Stimulated activated CD4-positive, alpha-beta T cell treated with anti-CD3 and anti-CD28 coated beads, TNF-alpha, amount 100 ng/mL, for 1 hour (primary cell): Measurements from ENCODE around the gene ELK1.
A peak's percentile ranks its signal among the peaks of the same experiment; 100 is the strongest.
"Not testable (repeated sequence)": the region's sequence is repeated elsewhere in the genome, so short reads cannot be mapped to it uniquely, and the experiment has no call there.

ENCODE experiments used
- DNase-seq, 3 donors: peaks; one replicate each; pipeline ENCODE4 v3.0.0-alpha.2; 2020; ENCODE audit warnings: low read depth in 3 of 3, low spot score in 1 of 3

The ELK1 gene, protein sequence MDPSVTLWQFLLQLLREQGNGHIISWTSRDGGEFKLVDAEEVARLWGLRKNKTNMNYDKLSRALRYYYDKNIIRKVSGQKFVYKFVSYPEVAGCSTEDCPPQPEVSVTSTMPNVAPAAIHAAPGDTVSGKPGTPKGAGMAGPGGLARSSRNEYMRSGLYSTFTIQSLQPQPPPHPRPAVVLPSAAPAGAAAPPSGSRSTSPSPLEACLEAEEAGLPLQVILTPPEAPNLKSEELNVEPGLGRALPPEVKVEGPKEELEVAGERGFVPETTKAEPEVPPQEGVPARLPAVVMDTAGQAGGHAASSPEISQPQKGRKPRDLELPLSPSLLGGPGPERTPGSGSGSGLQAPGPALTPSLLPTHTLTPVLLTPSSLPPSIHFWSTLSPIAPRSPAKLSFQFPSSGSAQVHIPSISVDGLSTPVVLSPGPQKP

GRCh38 chrX:47650164-47651042 lies at the start of gene ELK1:
ELK1 (minus strand) TSS chrX:47650563; CDS start chrX:47641441, 9,122 bp downstream.
- DNase-seq = peak; percentile 62 to 74 (median 68)

- DNase-seq = no peak
These were observed 46.8 kb upstream of the ELK1 start for GRCh38 chrX:47697181-47697580.

DNA sequence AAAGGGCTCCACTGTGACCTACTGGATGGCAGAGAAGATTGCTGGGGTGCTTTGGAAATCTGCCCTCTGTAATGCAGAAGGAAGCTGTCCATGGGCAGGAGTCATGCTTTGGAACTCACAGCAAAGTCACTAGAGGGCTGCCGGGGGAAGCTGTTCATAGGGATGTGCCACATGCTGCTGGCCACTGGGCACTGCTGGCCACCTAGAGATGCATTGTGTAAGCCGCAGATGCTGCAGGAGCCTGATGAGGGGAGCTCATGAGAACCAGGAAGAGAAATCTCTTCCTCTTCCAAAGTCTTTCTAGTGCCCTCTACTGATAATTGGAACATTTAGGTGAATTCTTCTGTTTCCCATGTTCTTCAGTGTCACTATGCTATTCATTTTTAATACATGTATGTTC lies 39.8 kb upstream of the ELK1 start:
- DNase-seq = no peak

GRCh38 chrX:47687263-47687662 lies 36.9 kb upstream of the ELK1 start:
- DNase-seq = no peak

GRCh38 chrX:47683829-47684205 lies 33.5 kb upstream of the ELK1 start:
- no peak for DNase-seq

DNA sequence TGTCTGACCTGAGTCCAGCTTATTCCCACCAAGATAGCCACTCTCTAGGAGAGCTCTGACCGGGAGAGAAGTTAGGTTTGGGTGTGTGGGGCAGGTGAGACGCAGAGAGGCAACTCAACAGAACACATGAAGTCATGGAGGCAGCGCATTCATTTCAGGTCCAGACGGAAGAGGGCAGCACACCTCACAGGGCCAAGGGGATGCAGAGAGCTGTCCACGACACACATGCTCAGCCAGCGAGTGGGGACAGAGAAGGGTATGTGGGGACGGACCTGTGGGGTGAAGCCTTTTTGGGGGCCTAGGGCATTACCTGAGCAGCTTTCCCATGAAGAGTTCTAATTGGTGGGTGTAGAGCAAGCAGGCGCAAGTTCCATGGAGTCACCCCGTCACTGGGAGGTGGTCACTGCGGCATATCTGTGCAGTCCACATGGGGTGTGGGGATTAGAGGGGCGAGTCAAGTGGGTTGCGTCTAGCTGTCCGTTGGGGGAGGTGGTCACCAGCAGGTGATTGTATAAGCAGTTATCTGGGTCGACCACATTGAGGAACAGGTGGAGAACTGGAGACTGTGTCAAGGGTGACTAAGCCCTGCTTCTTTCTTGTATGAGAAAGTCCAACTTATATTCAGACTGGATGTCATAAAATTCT lies 32.9 kb upstream of the ELK1 start:
- DNase-seq = no peak

GRCh38 chrX:47675959-47676859 lies 25.8 kb upstream of the ELK1 start:
- DNase-seq = not testable (repeated sequence)

- no peak for DNase-seq
These were observed 24.4 kb upstream of the ELK1 start for GRCh38 chrX:47674776-47675175.

GRCh38 chrX:47665797-47666196 lies 15.4 kb upstream of the ELK1 start:
- DNase-seq = not testable (repeated sequence)

GRCh38 chrX:47664737-47665136 lies 14.4 kb upstream of the ELK1 start:
- DNase-seq = no peak

DNA sequence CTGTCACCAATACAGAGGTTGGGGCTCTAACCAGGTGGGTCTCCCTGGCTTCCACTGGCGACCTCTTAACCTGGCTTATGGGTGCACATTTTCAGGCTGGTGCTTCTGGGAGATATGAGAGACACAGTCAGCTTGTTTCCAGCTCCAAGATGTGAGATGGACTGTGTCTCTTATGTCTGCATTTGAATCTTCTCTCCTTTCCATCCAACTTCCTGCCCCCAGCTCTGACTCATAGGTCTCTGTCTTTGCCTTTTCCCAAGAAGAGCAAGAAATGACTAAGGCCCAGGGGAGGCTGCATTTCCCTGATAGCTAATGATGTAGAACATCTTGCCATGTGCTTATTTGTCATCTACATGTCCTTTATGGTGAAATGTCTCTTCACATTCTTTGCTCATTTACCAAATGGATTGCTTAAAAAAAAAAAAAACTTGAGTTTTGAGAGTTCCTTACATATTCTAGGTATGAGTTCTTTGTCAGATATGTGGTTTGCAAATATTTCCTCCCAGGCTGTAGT lies 11.8 kb upstream of the ELK1 start:
- DNase-seq = no peak

DNA sequence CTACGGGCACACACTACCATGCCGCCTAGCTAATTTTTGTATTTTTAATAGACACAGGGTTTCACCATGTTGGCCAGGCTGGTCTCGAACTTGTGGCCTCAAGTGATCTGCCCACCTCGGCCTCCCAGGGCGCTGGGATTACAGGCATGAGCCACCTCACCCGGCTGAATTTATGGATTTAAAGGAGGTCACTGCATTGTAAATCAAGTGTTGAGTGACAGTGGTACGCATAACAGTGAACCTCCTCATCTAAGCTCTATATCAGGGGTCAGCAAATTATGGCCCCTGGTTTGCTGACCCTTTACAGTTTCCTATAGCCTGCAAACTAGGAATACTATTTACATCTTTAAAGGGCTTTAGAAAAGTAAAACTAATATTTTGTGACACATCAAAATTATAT lies 11.2 kb upstream of the ELK1 start:
- no peak for DNase-seq

DNA sequence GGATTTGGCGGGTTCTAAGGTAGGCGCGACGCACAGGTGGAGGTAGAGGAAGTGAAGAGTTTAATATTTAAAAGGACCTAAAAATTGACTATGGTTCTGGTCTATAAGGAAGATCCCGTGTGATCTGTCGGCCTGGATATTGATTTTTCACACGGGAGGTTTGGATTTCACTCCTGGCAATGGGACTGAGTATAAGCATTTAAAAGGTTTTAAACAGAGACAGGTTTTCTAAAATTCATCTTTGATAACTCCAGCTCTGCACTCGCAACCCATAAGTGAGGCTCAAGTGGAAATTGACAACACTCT lies 9.0 kb upstream of the ELK1 start:
- no peak for DNase-seq

DNA sequence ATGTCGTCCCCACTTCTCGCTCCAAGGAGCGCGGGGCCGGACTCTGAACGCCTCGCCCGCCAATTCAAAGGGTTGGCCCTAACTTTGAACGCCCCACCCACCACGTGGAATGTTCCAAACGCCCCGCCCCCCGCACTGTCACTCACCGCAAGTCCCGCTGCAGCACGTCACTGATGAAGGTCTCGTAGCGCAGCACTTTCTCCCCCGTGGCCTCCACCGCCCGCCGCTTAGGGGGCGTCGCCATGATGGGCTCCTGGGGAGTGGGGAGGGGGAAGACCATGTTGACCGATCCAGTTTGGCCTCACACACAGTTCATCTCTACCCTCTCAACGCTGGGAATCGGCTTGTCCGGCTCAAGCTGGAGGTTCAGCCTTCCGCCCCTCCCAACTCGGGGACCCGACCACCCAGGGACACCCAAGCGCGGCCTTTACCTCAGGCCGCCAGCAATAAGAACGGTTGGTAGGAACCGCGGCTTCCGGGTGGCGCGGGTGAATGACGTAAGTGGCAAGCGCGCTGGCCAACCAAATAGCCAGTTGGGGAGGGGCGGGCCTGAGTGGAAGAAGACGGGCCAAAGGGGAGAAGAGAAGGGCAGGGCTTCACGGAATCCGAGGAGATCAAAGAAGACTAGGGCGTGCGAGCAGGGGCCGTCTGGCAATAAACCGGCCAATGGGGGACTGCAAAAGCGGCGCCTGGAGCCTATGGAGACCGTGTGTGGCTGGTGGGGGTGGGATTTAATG lies 8.5 kb upstream of the ELK1 start, which contains the start of gene UXT:
TSS of gene UXT (minus strand) at position 497 of the 737 bp plus-strand sequence. CDS start at position 244, 253 bp downstream.
- DNase-seq = peak; percentile 74 to 80 (median 77)

- no peak for DNase-seq
These were observed 7.9 kb upstream of the ELK1 start for GRCh38 chrX:47658301-47658683.

GRCh38 chrX:47651043-47651905 lies 911 bp upstream of the ELK1 start:
- no peak for DNase-seq

DNA sequence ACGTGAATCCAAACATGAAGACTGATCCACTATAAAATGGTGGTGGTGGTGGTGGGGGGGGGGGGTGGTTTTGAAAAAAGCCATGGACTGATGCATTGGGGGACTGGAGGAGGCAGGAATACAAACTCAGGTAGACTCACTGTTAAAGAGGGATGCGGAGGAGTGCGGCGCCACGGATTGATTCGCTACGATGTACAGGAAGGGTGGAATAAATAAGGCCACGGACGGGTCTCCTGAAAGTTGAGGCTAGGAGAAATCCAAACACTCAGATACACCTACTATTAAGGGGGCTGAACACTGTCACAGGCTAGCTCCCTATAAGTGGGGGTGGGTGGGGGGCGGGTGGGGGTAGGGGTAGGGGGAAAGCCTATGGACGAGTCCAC lies 591 bp downstream of the ELK1 start:
- DNase-seq = no peak

GRCh38 chrX:47649271-47649670 lies 1.1 kb downstream of the ELK1 start:
- DNase-seq = no peak

DNA sequence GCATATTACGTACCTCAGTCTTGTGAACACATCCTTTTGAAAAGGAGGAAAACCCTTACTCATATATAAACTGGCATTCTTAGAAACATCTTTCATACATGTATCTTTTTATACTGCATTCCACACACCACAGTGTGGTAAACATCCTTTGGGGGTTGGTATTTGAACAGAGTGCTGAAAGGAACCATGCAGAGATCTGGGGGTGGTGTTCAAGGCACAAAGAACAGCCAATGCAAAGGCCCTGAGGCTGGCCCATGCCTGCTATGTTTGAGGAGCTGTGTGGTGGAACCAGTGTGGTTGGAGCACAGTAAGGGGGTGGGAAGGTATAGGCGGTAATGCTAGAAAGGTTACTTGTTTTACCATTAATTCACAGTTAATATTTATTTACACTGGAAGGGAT lies 2.0 kb downstream of the ELK1 start:
- DNase-seq = no peak
